Activated CD8-positive, alpha-beta T cell treated with anti-CD3 and anti-CD28 coated beads for 36 hours (primary cell): ENCODE results near the gene TBC1D2B. TPM values are rescaled to one million over a fixed set of nuclear protein-coding genes. Genes with fewer than 3 reads are reported as not detected.
"Not testable (repeated sequence)": the region's sequence is repeated elsewhere in the genome, so short reads cannot be mapped to it uniquely, and the experiment has no call there.

Experiments
- ATAC-seq: fragments of 200-7000 bp; cut with Tn5 transposase; one replicate; pipeline ENCODE4 v1.10.0; 2021; ENCODE audit warnings: mild to moderate bottlenecking, moderate library complexity
- CTCF ChIA-PET: fragments of 350-600 bp; sonication (Branson Sonifier 250); formaldehyde crosslinking; loops from one replicate; lab custom pipeline; 2021; ENCODE audit warnings: antibody characterized with exemption; lab: Charles Lee
- POLR2A ChIA-PET: fragments of 350-600 bp; sonication (Branson Sonifier 250); formaldehyde crosslinking; loops from one replicate; lab custom pipeline; 2021; ENCODE audit warnings: antibody characterized with exemption; lab: Charles Lee
- DNase-seq: peaks from one replicate; pipeline ENCODE4 v3.0.0-alpha.2; 2020
- H3K27ac Mint-ChIP-seq: one replicate; pipeline ENCODE4 v1.8.0; 2021; ENCODE audit warnings: mild to moderate bottlenecking, mixed read lengths
- H3K27me3 Mint-ChIP-seq: one replicate; pipeline ENCODE4 v1.8.0; 2021; ENCODE audit warnings: mixed read lengths
- H3K36me3 Mint-ChIP-seq: one replicate; pipeline ENCODE4 v1.8.0; 2021; ENCODE audit warnings: low read depth, mixed read lengths
- H3K4me1 Mint-ChIP-seq: one replicate; pipeline ENCODE4 v1.8.0; 2021; ENCODE audit warnings: low read depth, mixed read lengths
- H3K4me3 Mint-ChIP-seq: one replicate; pipeline ENCODE4 v1.8.0; 2021; ENCODE audit warnings: mild to moderate bottlenecking, moderate library complexity, mixed read lengths
- H3K9me3 Mint-ChIP-seq: one replicate; pipeline ENCODE4 v1.8.0; 2021; ENCODE audit warnings: mixed read lengths
- intact Hi-C: fragments of 100-400 bp; cut with micrococcal nuclease; formaldehyde crosslinking; loops from one replicate; pipeline ENCODE4 v1.10.0; 2022
- total RNA-seq, 2 experiments: library from RNA; stranded (reverse); gene quantifications; one replicate each; pipeline ENCODE4 v1.2.3, GENCODE V29; 2021
- TF ChIP-seq, protein P1 (sequence below): fragments of 200-600 bp; IDR thresholded peaks from one replicate; pipeline ENCODE4 v1.8.0; 2022; ENCODE audit warnings: antibody characterized with exemption, mild to moderate bottlenecking

The TBC1D2B gene
- total RNA-seq, 2 experiments from 2014 or later: 62.9 to 65.7 TPM

DNA sequence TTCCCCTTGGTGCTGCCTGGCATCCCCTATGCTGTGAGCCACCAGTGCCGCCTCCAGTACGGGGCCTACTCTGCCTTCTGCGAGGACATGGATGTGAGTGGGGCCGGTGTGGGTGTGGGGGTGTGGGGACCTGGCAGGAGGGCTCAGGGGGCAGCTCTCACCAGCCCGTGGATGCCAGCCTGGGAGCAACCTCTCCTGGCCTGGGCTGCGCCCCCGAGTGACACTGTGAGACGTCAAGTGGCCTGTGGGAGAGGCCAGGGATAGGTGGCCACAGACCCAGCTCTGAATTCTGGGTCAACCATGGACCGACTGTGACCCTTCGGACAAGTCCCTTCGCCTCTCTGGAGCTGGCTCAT lies 101.4 kb downstream of the TBC1D2B start:
- intact Hi-C loops, CTCF ChIA-PET, POLR2A ChIA-PET: not testable (repeated sequence)

DNA sequence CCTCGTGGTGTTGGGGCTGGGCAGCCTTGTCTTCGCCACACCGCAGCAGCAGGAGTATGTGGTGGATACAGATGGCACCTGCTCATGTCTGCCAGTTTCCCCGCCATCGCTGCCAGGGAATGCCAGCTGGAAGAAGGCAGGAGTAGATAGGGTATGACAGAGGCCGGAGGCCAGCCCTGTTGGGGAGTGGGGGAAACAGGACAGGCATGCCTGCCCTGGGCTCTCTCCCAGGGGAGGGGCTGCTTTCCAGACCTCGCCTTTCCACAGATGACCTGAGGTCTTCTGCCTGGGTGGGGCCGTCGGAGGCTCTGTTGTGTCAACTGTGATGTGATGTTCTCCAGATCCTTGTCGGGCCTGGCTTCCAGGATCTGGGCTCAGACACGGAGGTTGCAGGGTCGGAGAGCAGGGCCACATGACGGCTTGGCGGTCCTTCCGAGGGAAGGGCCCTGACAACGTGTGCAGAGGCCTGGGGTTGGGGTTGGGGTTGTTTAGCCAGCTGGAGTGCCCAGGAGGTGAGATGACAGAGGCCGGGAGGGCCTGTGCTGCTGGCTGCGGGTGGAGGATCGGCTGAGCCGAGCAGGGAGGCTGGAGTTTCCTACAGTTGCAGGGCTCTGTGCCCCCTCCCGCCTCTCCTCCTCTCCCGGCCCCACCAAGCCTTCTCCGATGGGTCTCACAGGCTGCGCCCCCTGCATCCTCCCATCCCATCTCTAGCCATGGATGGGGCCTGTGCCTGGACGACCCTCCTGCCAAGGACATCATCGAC lies 102.0 kb downstream of the TBC1D2B start:
- intact Hi-C loops: no loop called here
- Mint-ChIP-seq H3K9me3 (no peaks in the 10 kb centered on the region), H3K27ac (no peak overlapping the region), H3K4me1 (no peaks in the 10 kb centered on the region), H3K4me3 (no peak overlapping the region), H3K27me3 (no peaks in the 10 kb centered on the region), H3K36me3 (no peaks in the 10 kb centered on the region)
- CTCF ChIA-PET: no interaction called here
- no peak for ATAC-seq
- TF ChIP-seq, protein P1, sequence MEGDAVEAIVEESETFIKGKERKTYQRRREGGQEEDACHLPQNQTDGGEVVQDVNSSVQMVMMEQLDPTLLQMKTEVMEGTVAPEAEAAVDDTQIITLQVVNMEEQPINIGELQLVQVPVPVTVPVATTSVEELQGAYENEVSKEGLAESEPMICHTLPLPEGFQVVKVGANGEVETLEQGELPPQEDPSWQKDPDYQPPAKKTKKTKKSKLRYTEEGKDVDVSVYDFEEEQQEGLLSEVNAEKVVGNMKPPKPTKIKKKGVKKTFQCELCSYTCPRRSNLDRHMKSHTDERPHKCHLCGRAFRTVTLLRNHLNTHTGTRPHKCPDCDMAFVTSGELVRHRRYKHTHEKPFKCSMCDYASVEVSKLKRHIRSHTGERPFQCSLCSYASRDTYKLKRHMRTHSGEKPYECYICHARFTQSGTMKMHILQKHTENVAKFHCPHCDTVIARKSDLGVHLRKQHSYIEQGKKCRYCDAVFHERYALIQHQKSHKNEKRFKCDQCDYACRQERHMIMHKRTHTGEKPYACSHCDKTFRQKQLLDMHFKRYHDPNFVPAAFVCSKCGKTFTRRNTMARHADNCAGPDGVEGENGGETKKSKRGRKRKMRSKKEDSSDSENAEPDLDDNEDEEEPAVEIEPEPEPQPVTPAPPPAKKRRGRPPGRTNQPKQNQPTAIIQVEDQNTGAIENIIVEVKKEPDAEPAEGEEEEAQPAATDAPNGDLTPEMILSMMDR: no peak
- DNase-seq: no peak
- POLR2A ChIA-PET: no interaction called here

More for the DNA sequence above, 101.4 kb downstream of the TBC1D2B start:
- not testable (repeated sequence) for H3K27me3 Mint-ChIP-seq, H3K36me3 Mint-ChIP-seq, H3K9me3 Mint-ChIP-seq, H3K4me1 Mint-ChIP-seq, H3K27ac Mint-ChIP-seq, DNase-seq, ATAC-seq, H3K4me3 Mint-ChIP-seq

DNA sequence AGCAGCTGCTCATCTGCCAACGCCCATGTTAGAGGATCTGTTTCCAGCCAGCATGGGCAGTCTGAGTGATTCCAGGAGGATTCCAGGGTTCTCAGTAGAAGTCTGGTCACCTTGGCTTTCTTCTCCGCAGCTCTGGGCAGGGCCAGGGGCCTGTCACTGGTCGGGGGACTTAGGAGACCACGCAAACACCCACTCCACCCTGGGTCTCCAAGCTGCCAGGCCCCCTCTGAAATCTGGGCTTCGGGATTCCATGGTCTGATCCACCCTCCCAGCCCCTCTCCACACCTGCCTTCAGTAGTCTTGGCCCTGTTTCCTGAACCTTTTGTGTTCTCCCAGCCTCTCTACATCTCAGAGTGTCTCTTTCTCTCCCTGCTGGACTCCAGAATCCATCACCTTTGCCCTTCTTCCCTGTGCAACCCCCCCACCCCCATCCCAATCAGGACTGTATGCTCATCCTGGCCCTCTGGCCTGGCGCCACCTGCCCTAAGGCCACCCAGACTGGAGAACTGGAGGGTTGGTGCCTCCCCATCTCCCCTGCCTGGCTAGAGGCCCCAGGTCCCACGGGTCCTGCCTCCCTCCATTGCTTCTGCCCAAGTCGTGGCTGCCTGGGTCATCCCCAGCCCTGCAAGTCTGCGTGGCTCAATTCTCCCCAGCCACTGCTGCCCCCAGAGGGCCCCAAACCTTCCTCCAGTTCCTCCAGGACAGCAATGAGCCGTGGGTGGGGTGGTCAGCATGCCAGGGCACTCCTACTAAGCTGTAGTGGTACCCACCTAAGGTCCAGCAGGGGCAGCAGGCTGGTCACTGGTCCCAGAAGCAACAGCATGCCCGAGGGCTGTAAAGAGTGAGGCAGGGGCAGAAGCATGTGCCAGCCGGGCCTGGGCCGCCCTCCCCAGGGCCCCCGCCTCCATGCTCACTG lies 102.8 kb downstream of the TBC1D2B start:
- no peak overlapping the region for H3K27ac Mint-ChIP-seq
- no peaks in the 10 kb centered on the region for H3K27me3 Mint-ChIP-seq
- CTCF ChIA-PET: no interaction called here
- no peak overlapping the region for H3K4me3 Mint-ChIP-seq
- DNase-seq (no peak), ATAC-seq (no peak)
- intact Hi-C loops: no loop called here
- H3K4me1 Mint-ChIP-seq: no peaks in the 10 kb centered on the region
- POLR2A ChIA-PET: no interaction called here
- H3K36me3 Mint-ChIP-seq: no peaks in the 10 kb centered on the region
- TF ChIP-seq, protein P1: no peak
- no peaks in the 10 kb centered on the region for H3K9me3 Mint-ChIP-seq

DNA sequence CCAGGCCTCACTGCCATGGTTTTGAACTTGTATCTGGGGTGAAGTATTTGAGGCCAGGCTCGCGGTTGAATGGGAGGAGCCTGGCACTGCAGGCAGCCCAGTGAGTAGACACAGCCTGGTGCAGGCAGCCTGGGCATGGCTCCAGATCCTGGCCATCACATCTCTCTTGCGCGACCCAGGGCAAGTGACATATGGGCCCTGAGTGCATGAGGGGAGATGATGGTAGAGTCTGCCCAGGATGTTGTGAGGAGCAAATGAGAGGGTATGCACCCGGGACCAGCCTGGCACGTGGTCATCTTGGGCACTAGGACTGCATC lies 103.5 kb downstream of the TBC1D2B start:
- Mint-ChIP-seq H3K27ac (no peak overlapping the region), H3K4me3 (no peak overlapping the region), H3K27me3 (no peaks in the 10 kb centered on the region), H3K4me1 (no peaks in the 10 kb centered on the region), H3K36me3 (no peaks in the 10 kb centered on the region), H3K9me3 (no peaks in the 10 kb centered on the region)
- POLR2A ChIA-PET: no interaction called here
- TF ChIP-seq, protein P1: no peak
- no peak for DNase-seq
- no peak for ATAC-seq
- CTCF ChIA-PET: no interaction called here
- intact Hi-C loops: no loop called here

DNA sequence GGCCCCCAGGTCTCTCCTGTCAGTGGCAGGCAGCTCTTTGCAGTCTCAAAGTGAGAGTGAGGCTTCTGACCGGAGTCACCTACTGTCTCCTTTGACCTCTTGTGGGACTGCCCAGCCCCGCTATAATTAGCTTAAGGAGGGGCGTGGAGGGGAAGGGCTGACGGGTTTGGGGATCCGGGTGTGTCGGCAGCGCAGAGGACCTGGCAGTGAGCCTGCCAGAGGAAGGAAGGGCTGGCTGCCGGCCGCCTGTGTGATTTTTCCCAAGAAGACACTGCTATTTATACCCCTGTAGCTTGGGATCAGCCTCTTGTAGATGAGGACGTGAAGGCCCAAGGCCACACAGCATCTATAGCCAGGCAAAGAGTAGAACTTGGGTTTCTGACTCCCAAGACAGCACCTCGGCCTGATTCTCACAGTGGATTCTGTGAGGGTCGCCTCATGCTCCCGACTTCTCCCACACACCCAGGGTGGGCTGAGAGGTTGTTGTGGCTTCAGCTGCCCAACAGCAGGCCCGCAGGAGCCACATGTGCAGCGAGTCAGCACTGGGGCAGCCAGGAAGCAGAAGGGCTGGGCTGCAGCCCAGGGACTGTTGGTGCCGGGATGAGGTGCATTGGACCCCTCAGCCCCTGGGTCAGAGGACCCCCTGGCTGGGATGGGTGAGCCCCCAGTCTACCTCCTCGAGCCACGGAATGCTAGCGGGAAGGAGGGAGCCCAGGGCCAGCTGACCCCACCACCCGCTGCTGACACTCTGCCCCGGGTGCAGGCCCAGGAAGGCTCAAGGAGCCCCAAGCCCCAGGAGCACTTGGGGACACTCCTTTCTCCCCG lies 104.0 kb downstream of the TBC1D2B start:
- H3K27ac Mint-ChIP-seq, H3K4me3 Mint-ChIP-seq, intact Hi-C loops, ATAC-seq, H3K36me3 Mint-ChIP-seq, POLR2A ChIA-PET, H3K27me3 Mint-ChIP-seq, CTCF ChIA-PET, DNase-seq, H3K4me1 Mint-ChIP-seq, H3K9me3 Mint-ChIP-seq: not testable (repeated sequence)

DNA sequence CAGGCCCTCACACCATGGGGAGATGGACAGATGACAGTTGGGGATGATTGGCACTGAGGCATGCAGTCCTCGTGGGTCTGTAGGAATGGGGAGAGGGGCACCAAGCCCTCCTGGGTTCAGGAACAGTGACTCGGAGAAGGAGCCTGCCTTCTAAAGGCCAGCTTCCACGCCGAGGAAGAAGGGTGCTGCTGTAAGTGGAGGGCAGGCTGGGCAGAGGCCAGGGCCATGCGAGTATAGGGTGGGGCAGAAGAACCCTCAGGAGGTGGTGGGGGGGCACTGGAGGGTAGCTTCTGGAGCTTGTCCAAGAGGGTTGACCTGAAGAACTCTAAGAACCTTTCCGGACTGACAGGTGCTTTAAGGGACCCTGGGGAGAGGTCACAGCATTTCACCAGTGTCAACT lies 104.8 kb downstream of the TBC1D2B start:
- H3K9me3 Mint-ChIP-seq, DNase-seq, H3K4me1 Mint-ChIP-seq, H3K27ac Mint-ChIP-seq, H3K4me3 Mint-ChIP-seq, H3K27me3 Mint-ChIP-seq, H3K36me3 Mint-ChIP-seq, POLR2A ChIA-PET, ATAC-seq, CTCF ChIA-PET, intact Hi-C loops: not testable (repeated sequence)

DNA sequence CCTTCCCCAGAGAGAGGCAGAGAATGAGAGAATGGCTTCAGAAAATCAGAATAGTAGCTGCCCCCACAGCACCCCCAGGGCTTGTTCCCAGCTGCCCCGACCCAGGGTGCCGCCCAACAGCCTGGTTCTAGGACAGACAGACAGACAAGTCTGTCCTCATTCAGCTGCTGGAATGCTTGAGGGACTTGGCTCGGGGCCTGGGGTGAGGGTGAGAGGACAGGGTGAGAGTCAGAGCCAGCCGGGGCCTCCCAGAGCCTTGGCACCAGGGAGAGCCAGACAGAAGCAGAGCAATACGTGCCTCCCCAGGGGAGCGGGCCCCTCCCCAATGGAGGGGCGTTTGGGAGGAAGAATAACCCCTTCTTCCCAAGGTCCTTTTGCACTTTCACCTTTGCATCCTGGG lies 105.6 kb downstream of the TBC1D2B start:
- H3K9me3 Mint-ChIP-seq, CTCF ChIA-PET, H3K36me3 Mint-ChIP-seq, POLR2A ChIA-PET, intact Hi-C loops, H3K4me1 Mint-ChIP-seq, H3K27me3 Mint-ChIP-seq, H3K27ac Mint-ChIP-seq, DNase-seq, ATAC-seq, H3K4me3 Mint-ChIP-seq: not testable (repeated sequence)

DNA sequence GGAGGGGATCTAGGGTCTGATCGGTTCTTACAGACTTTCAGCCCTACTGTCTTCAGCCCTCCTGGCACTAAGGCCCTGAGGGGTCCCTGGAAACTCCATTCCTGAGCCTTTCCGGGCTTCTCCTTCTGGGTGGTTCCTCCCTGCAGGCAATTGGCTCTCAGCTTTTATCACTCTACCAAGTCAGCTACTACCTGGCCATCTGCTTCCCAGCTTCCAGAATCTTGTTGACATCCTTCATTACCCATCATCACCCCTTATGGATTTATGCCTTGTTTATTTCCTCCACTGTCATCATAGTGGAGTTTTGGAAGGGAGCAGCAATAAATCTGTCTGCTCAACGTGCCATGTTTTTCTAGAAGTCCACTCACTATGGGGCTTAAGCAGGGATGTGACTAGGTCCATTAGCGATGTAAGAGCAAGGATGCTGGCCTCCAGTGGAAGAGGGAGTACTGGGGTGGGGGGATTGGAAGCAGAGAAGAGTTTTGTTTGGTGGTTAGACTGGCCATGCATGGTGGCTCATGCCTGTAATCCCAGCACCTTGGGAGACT lies 106.6 kb downstream of the TBC1D2B start:
- H3K4me1 Mint-ChIP-seq, H3K27ac Mint-ChIP-seq, POLR2A ChIA-PET, H3K36me3 Mint-ChIP-seq, CTCF ChIA-PET, ATAC-seq, H3K9me3 Mint-ChIP-seq, intact Hi-C loops, H3K27me3 Mint-ChIP-seq, DNase-seq, H3K4me3 Mint-ChIP-seq: not testable (repeated sequence)
